Endothelial cell of umbilical vein (primary cell): ENCODE data around the gene DTX3. TPM values are rescaled to one million over a fixed set of nuclear protein-coding genes. Genes with fewer than 3 reads are reported as not detected.

Experiments
- BruUV-seq: library from RNA; stranded (reverse); fragments of 400-500 nt; replicated peaks from 2 replicates; lab custom pipeline; 2021; lab: Mats Ljungman, UMichigan
- CTCF ChIA-PET: fragments of 300-600, 350-600 bp; sonication (Branson Sonifier 250); formaldehyde crosslinking; loops from one replicate; lab custom pipeline; 2021; ENCODE audit warnings: antibody characterized with exemption, inconsistent platforms; lab: Charles Lee
- POLR2A ChIA-PET: fragments of 300-600, 350-600 bp; sonication (Branson Sonifier 250); formaldehyde crosslinking; loops from one replicate; lab custom pipeline; 2021; ENCODE audit warnings: antibody characterized with exemption, inconsistent platforms; lab: Charles Lee
- DNase-seq: peaks from one replicate; pipeline ENCODE4 v3.0.0-alpha.2; 2011; ENCODE audit warnings: low read depth, low spot score
- FAIRE-seq: peaks from 2 replicates; lab custom pipeline; 2011; peaks lifted over from hg19 to GRCh38; lab: Jason Lieb, UNC
- H2AFZ ChIP-seq: 2 replicates; pipeline ENCODE4 v1.6.0; 2012; ENCODE audit warnings: low read depth, low read length, control low read depth, inconsistent platforms
- H3K27ac ChIP-seq: 2 replicates; pipeline ENCODE4 v1.5.1; 2011; ENCODE audit warnings: low read depth, mild to moderate bottlenecking, control low read depth, low read length, moderate library complexity; ENCODE audit not compliant: insufficient read depth
- H3K27me3 ChIP-seq, 2 experiments: 2 replicates each; pipeline versions ENCODE4 v1.6.0 to v1.6.1; 2011; ENCODE audit warnings: low read length in 2 of 2, mixed read lengths in 1 of 2; ENCODE audit not compliant: control insufficient read depth in 2 of 2, insufficient read depth in 2 of 2
- H3K36me3 ChIP-seq, 2 experiments: 2 replicates in 1 of 2; 3 replicates in 1 of 2; pipeline ENCODE4 v1.5.1; 2011; ENCODE audit warnings: low read length in 2 of 2, mild to moderate bottlenecking in 1 of 2, moderate library complexity in 1 of 2; ENCODE audit not compliant: control insufficient read depth in 2 of 2, insufficient read depth in 2 of 2; ENCODE audit errors: extremely low read depth in 1 of 2
- H3K4me1 ChIP-seq: 3 replicates; pipeline ENCODE4 v1.5.1; 2011; ENCODE audit warnings: mild to moderate bottlenecking, low read length; ENCODE audit not compliant: control insufficient read depth, insufficient read depth; ENCODE audit errors: extremely low read depth
- H3K4me2 ChIP-seq: 2 replicates; pipeline ENCODE4 v1.6.1; 2011; ENCODE audit warnings: low read length, control low read depth, mixed read lengths; ENCODE audit not compliant: insufficient read depth
- H3K4me3 ChIP-seq, 3 experiments: fragments of 200-600 bp in 1 of 3; sonication (generic), shearing (Covaris generic) in 1 of 3; replicated peaks in 1 of 3; 2 replicates each; pipeline ENCODE4 v1.5.1; 2011 to 2016; ENCODE audit warnings: control low read depth in 3 of 3, low read length in 3 of 3, mild to moderate bottlenecking in 2 of 3, inconsistent platforms in 1 of 3, low read depth in 1 of 3, moderate library complexity in 1 of 3; ENCODE audit not compliant: insufficient read depth in 1 of 3
- H3K79me2 ChIP-seq: 2 replicates; pipeline ENCODE4 v1.6.0; 2012; ENCODE audit warnings: low read length, inconsistent platforms; ENCODE audit not compliant: control insufficient read depth, insufficient read depth
- H3K9ac ChIP-seq: replicated peaks from 2 replicates; pipeline ENCODE3; 2011; ENCODE audit warnings: low read length, control low read depth; ENCODE audit not compliant: insufficient read depth; ENCODE audit errors: extremely low read depth
- H3K9me1 ChIP-seq: replicated peaks from 3 replicates; pipeline ENCODE4 v1.6.0; 2011; ENCODE audit warnings: mild to moderate bottlenecking, low read length; ENCODE audit not compliant: control insufficient read depth, insufficient read depth; ENCODE audit errors: extremely low read depth
- H3K9me3 ChIP-seq: replicated peaks from 2 replicates; pipeline ENCODE4 v1.5.1; 2012; ENCODE audit warnings: low read length, inconsistent platforms; ENCODE audit not compliant: control insufficient read depth, insufficient read depth
- H4K20me1 ChIP-seq: replicated peaks from 2 replicates; pipeline ENCODE3; 2011; ENCODE audit warnings: mild to moderate bottlenecking, low read length; ENCODE audit not compliant: control insufficient read depth, insufficient read depth; ENCODE audit errors: extremely low read depth
- EZH2 ChIP-seq: IDR thresholded peaks from 2 replicates; pipeline ENCODE4 v1.6.1; 2012; ENCODE audit warnings: borderline replicate concordance, low read depth, mild to moderate bottlenecking, moderate library complexity, low read length, inconsistent platforms; ENCODE audit not compliant: severe bottlenecking
- FOS ChIP-seq: IDR thresholded peaks from 2 replicates; pipeline ENCODE4 v1.6.1; 2011; ENCODE audit warnings: mild to moderate bottlenecking, low read length, moderate library complexity, borderline replicate concordance; ENCODE audit not compliant: insufficient read depth
- GATA2 ChIP-seq: IDR thresholded peaks from 2 replicates; pipeline ENCODE4 v1.7.0; 2011; ENCODE audit warnings: low read depth, mild to moderate bottlenecking, moderate library complexity, mixed read lengths, low read length; ENCODE audit not compliant: insufficient read length, insufficient read depth
- JUN ChIP-seq: IDR thresholded peaks from 2 replicates; pipeline ENCODE4 v1.6.1; 2011; ENCODE audit warnings: borderline replicate concordance, low read depth; ENCODE audit not compliant: insufficient read length, insufficient read depth
- MYC ChIP-seq: IDR thresholded peaks from one replicate; pipeline ENCODE4 v1.6.1; 2011; ENCODE audit warnings: mild to moderate bottlenecking, low read depth, low read length
- POLR2A ChIP-seq: IDR thresholded peaks from 2 replicates; pipeline ENCODE4 v1.6.1; 2012; ENCODE audit warnings: low read depth, mild to moderate bottlenecking, control low read depth, low read length
- POLR2AphosphoS5 ChIP-seq: IDR thresholded peaks from 2 replicates; pipeline ENCODE4 v1.6.1; 2012; ENCODE audit warnings: low read depth, mild to moderate bottlenecking, control low read depth, low read length, moderate library complexity; ENCODE audit not compliant: insufficient read depth
- dilution Hi-C: fragments of 300-500 bp; cut with MboI; formaldehyde crosslinking; loops from one replicate; pipeline ENCODE4 v1.15.0; 2019; ENCODE audit warnings: low sequenced_read_pairs; ENCODE audit not compliant: extremely low pct_ligation_motif_present
- intact Hi-C: fragments of 100-400 bp; cut with micrococcal nuclease; formaldehyde crosslinking; loops from one replicate; pipeline ENCODE4 v1.10.0; 2022
- polyA plus RNA-seq, 4 experiments: library from polyadenylated mRNA; depleted of rRNA in 3 of 4; stranded (reverse) in 3 of 4; unstranded in 1 of 4; fragments of >200 nt; gene quantifications; 2 replicates each; pipeline versions ENCODE4 v1.2.1 to v1.2.3, GENCODE V29; 2011 to 2012; ENCODE audit warnings: missing spikeins in 1 of 4
- total RNA-seq: library from RNA; stranded (reverse); gene quantifications from 2 replicates; pipeline ENCODE4 v1.2.3, GENCODE V29; 2021
- TF ChIP-seq, protein P1 (sequence below), 2 donors: IDR thresholded peaks; 1 replicate in 1 of 2; 2 replicates in 1 of 2; pipeline ENCODE4 v1.5.1; 2011; ENCODE audit warnings: low read length in 2 of 2, mild to moderate bottlenecking in 2 of 2, moderate library complexity in 2 of 2, control low read depth in 1 of 2, inconsistent platforms in 1 of 2, low read depth in 1 of 2; ENCODE audit not compliant: insufficient read depth in 1 of 2; ENCODE audit errors: extremely low read depth in 1 of 2
- TF ChIP-seq, protein P2 (sequence below): IDR thresholded peaks from 2 replicates; pipeline ENCODE4 v1.6.1; 2011; ENCODE audit not compliant: insufficient read depth, insufficient read length

The DTX3 gene
- total and polyA plus RNA-seq, 2 donors (not counting 3 experiments of a cell fraction or from before 2014, with no cell fraction given), result 34.5 to 51.4 TPM

DNA sequence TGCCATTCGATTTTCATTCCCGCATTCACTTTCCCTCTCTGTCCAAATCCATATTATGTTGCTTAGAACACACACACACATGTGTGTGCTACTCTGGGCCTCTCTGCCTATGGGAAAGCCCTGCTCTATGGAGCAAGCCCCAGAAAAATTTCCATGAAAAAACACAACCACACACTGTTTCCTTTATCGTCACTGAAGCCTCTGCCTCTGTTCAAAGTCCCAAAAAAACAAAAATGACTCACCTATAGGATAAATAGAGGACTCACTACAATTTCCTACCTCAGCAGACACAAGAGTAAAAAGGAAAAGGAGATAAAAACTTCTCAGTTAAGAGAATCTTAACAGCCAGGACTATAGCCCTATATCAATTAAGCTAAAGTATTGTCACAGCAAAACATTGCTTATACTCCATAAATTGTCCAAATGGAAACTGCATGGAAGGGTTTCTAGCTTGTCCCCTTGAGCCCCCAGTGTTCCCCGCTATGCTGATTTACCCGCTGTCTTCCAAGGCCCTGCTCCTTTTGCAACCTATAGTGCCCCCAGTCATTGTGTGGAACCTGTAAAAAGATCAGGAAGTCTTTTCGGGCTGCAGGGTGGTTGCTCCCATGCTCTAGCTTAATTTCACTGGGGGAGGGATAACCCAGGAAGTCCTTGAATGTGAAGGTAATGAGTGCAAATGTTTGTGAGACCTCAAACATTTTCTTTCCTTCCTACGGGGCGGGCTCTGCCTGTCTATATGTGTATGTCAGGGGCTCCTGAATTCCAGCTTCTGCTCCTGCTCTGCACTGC is 24.8 kb upstream of the DTX3 start:
- DNase-seq (no peak), FAIRE-seq (no peak)
- H4K20me1 ChIP-seq, result no peaks in the 10 kb centered on the region
- H3K27me3 ChIP-seq, result peaks cover 12% of the 10 kb centered on the region in 2 experiments
- H3K36me3 ChIP-seq, result no peaks in the 10 kb centered on the region
- no TSS peak for BruUV-seq
- CTCF ChIA-PET, result interaction anchor here (1.1 to 5.2 kb wide), 4 partner anchors 12 to 91 kb away, joined by 3 to 109 read pairs (median 4); no protein-coding TSS in a partner anchor
- no peak overlapping the region for H3K27ac ChIP-seq
- no peak overlapping the region for H3K4me3 ChIP-seq
- no peaks in the 10 kb centered on the region for H3K9me1 ChIP-seq
- H3K9ac ChIP-seq, result no peak overlapping the region
- no peak for TF ChIP-seq EZH2
- intact Hi-C loops, result no loop called here
- H2AFZ ChIP-seq, result no peak overlapping the region
- no peak overlapping the region for H3K4me2 ChIP-seq
- POLR2A ChIA-PET, result no interaction called here
- no peaks in the 10 kb centered on the region for H3K79me2 ChIP-seq
- H3K4me1 ChIP-seq, result no peaks in the 10 kb centered on the region
- H3K9me3 ChIP-seq, result no peaks in the 10 kb centered on the region
- dilution Hi-C loops, result no loop called here

DNA sequence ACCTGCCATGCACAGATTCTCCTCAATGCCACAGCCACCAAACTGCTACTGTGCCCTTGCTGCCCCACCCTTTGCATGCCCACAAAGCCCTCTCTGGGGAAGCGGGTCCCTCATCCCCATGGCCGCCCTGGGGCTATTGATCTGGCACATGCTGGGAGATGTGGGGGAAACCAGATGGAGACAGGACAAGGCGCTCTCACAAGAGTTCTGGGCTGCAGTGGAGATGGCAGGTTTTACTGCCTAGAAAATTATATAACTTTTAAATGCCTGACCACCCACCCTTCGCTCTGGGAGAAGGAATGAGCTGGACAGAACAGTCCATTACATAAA is 24.2 kb upstream of the DTX3 start:
- no peaks in the 10 kb centered on the region for H3K9me3 ChIP-seq
- TF ChIP-seq, protein P1, sequence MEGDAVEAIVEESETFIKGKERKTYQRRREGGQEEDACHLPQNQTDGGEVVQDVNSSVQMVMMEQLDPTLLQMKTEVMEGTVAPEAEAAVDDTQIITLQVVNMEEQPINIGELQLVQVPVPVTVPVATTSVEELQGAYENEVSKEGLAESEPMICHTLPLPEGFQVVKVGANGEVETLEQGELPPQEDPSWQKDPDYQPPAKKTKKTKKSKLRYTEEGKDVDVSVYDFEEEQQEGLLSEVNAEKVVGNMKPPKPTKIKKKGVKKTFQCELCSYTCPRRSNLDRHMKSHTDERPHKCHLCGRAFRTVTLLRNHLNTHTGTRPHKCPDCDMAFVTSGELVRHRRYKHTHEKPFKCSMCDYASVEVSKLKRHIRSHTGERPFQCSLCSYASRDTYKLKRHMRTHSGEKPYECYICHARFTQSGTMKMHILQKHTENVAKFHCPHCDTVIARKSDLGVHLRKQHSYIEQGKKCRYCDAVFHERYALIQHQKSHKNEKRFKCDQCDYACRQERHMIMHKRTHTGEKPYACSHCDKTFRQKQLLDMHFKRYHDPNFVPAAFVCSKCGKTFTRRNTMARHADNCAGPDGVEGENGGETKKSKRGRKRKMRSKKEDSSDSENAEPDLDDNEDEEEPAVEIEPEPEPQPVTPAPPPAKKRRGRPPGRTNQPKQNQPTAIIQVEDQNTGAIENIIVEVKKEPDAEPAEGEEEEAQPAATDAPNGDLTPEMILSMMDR (IDR thresholded peaks at IDR 0.05; ENCODE audit: extremely low read depth in 1 of 2, insufficient read depth in 1 of 2, low read depth in 1 of 2, low read length in 2 of 2), result no peak
- TF ChIP-seq FOS, result no peak
- no peak for TF ChIP-seq GATA2
- TF ChIP-seq EZH2, result no peak
- no peak for TF ChIP-seq JUN
- TF ChIP-seq MYC, result no peak
- TF ChIP-seq POLR2AphosphoS5, result no peak
- TF ChIP-seq, protein P2, sequence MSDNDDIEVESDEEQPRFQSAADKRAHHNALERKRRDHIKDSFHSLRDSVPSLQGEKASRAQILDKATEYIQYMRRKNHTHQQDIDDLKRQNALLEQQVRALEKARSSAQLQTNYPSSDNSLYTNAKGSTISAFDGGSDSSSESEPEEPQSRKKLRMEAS, result no peak
- TF ChIP-seq POLR2A, result no peak
- intact Hi-C loops, result no loop called here
- no peaks in the 10 kb centered on the region for H3K4me1 ChIP-seq
- H2AFZ ChIP-seq, result no peak overlapping the region
- dilution Hi-C loops, result no loop called here
- H3K4me2 ChIP-seq, result no peak overlapping the region
- no peaks in the 10 kb centered on the region for H4K20me1 ChIP-seq
- no peak overlapping the region for H3K27ac ChIP-seq
- H3K9me1 ChIP-seq, result no peaks in the 10 kb centered on the region
- no peaks in the 10 kb centered on the region for H3K79me2 ChIP-seq
- POLR2A ChIA-PET, result no interaction called here
- CTCF ChIA-PET, result interaction anchor here (1.1 to 6.0 kb wide), 7 partner anchors 8 to 90 kb away, joined by 3 to 126 read pairs (median 6); partner anchors contain the start of gene B4GALNT1
- no peak overlapping the region for H3K9ac ChIP-seq
- no peak for FAIRE-seq
- H3K4me3 ChIP-seq, result no peak overlapping the region
- BruUV-seq, result no TSS peak
- no peaks in the 10 kb centered on the region for H3K36me3 ChIP-seq
- peaks cover 15 to 18% of the 10 kb centered on the region in 2 experiments for H3K27me3 ChIP-seq
- no peak for DNase-seq
